Astrocyte (in vitro differentiated cells and primary cell): ENCODE measurements around the gene SYDE2. TPM values are rescaled to one million over a fixed set of nuclear protein-coding genes. Genes with fewer than 3 reads are reported as not detected.

Experiments used
- DNase-seq: peaks from one replicate; pipeline ENCODE4 v3.0.0-alpha.2; 2010; ENCODE audit warnings: low read depth
- FAIRE-seq: peaks from 2 replicates; lab custom pipeline; 2011; peaks lifted over from hg19 to GRCh38; lab: Jason Lieb, UNC
- H2AFZ ChIP-seq: 2 replicates; pipeline ENCODE4 v1.6.0; 2012; ENCODE audit warnings: low read depth, low read length, inconsistent platforms
- H3K27ac ChIP-seq: 2 replicates; pipeline ENCODE4 v1.5.1; 2011; ENCODE audit warnings: low read depth, low read length, inconsistent platforms
- H3K27me3 ChIP-seq: 2 replicates; pipeline ENCODE4 v1.6.0; 2011; ENCODE audit warnings: low read length, inconsistent platforms; ENCODE audit not compliant: insufficient read depth
- H3K36me3 ChIP-seq: 2 replicates; pipeline ENCODE4 v1.5.1; 2011; ENCODE audit warnings: low read length, inconsistent platforms; ENCODE audit not compliant: insufficient read depth
- H3K4me1 ChIP-seq: 2 replicates; pipeline ENCODE4 v1.5.1; 2011; ENCODE audit warnings: low read length, inconsistent platforms; ENCODE audit not compliant: insufficient read depth
- H3K4me2 ChIP-seq: 2 replicates; pipeline ENCODE4 v1.6.0; 2012; ENCODE audit warnings: low read length, inconsistent platforms
- H3K4me3 ChIP-seq: 2 replicates; pipeline ENCODE4 v1.5.1; 2011; ENCODE audit warnings: low read depth, mild to moderate bottlenecking, low read length, inconsistent platforms; ENCODE audit not compliant: insufficient read depth
- H3K79me2 ChIP-seq: 2 replicates; pipeline ENCODE4 v1.6.0; 2012; ENCODE audit warnings: mild to moderate bottlenecking, low read length, inconsistent platforms; ENCODE audit not compliant: insufficient read depth
- H3K9ac ChIP-seq: 2 replicates; pipeline ENCODE4 v1.6.0; 2012; ENCODE audit warnings: mild to moderate bottlenecking, low read length, inconsistent platforms
- H3K9me3 ChIP-seq: 2 replicates; pipeline ENCODE4 v1.5.1; 2012; ENCODE audit warnings: low read depth, mild to moderate bottlenecking, low read length, inconsistent platforms; ENCODE audit not compliant: insufficient read depth
- H4K20me1 ChIP-seq: 2 replicates; pipeline ENCODE4 v1.6.0; 2012; ENCODE audit warnings: low read length, inconsistent platforms; ENCODE audit not compliant: insufficient read depth
- H3K27ac Mint-ChIP-seq: one replicate; pipeline ENCODE4 v1.8.0; 2021; ENCODE audit warnings: mild to moderate bottlenecking, mixed read lengths; ENCODE audit not compliant: unreplicated experiment
- H3K27me3 Mint-ChIP-seq: one replicate; pipeline ENCODE4 v1.8.0; 2021; ENCODE audit warnings: low read depth, mixed read lengths; ENCODE audit not compliant: unreplicated experiment
- H3K36me3 Mint-ChIP-seq: one replicate; pipeline ENCODE4 v1.8.0; 2021; ENCODE audit warnings: low read depth, mixed read lengths; ENCODE audit not compliant: unreplicated experiment
- H3K4me1 Mint-ChIP-seq: one replicate; pipeline ENCODE4 v1.8.0; 2021; ENCODE audit warnings: low read depth, mixed read lengths; ENCODE audit not compliant: unreplicated experiment
- H3K4me3 Mint-ChIP-seq: one replicate; pipeline ENCODE4 v1.8.0; 2021; ENCODE audit warnings: mild to moderate bottlenecking, moderate library complexity, mixed read lengths; ENCODE audit not compliant: unreplicated experiment
- H3K9me3 Mint-ChIP-seq: one replicate; pipeline ENCODE4 v1.8.0; 2021; ENCODE audit warnings: mild to moderate bottlenecking, mixed read lengths; ENCODE audit not compliant: unreplicated experiment
- EZH2 ChIP-seq: IDR thresholded peaks from 2 replicates; pipeline ENCODE4 v1.6.1; 2012; ENCODE audit warnings: mild to moderate bottlenecking, low read length, inconsistent platforms; ENCODE audit not compliant: insufficient read depth
- total RNA-seq: library from RNA; stranded (reverse); gene quantifications from 2 replicates; pipeline ENCODE4 v1.2.1, GENCODE V29; 2021
- TF ChIP-seq, protein P1 (sequence below): IDR thresholded peaks from 2 replicates; pipeline ENCODE4 v1.5.1; 2011; ENCODE audit warnings: low read depth, mild to moderate bottlenecking, inconsistent platforms, low read length, moderate library complexity; ENCODE audit not compliant: insufficient read depth

Gene SYDE2
- total RNA-seq, 1 donor from 2014 or later, result 9.9 TPM

DNA sequence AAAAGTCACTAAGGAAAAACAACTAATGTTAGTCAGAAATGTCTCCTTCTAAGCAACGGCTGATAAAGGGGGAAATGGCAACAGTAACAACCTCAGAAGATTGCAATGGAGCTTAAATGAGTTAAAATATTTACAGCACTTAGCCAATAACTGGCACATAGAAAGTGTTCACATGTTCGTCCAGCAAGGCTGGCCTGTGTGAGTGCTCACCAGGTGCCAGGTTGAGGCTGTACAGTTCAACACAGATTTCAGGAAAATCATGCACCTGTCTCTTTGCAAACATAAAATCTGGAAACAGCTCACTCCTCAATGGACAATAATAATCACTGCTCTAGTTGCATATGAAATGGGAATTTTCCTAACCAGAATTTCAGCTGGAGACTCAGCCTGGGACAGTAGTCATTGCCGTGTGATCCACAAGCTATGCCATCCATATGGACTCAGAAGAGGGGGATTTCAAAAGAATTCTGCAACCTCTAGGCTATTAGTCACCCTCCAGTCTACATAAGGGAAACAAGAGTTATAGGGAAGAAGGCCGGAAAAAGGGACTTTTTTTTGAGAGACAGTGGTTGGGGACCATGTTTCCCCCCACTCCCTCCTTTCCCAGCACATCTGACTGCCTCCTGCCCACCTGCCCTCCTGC lies 68.6 kb downstream of the SYDE2 start:
- H3K27me3 Mint-ChIP-seq, result peaks cover 1% of the 10 kb centered on the region
- no peaks in the 10 kb centered on the region for H3K79me2 ChIP-seq
- H3K36me3 ChIP-seq, result no peaks in the 10 kb centered on the region
- H3K36me3 Mint-ChIP-seq, result no peaks in the 10 kb centered on the region
- H4K20me1 ChIP-seq, result no peaks in the 10 kb centered on the region
- H3K27ac ChIP-seq, result no peak overlapping the region
- no peak overlapping the region for H3K4me3 ChIP-seq
- H3K27ac Mint-ChIP-seq, result no peak overlapping the region
- no peak overlapping the region for H3K4me2 ChIP-seq
- FAIRE-seq (no peak), DNase-seq (no peak)
- no peak overlapping the region for H3K9ac ChIP-seq
- H3K9me3 ChIP-seq, result no peaks in the 10 kb centered on the region
- H3K4me1 ChIP-seq, result no peaks in the 10 kb centered on the region
- H3K4me3 Mint-ChIP-seq, result no peak overlapping the region
- TF ChIP-seq EZH2, result no peak
- TF ChIP-seq, protein P1, sequence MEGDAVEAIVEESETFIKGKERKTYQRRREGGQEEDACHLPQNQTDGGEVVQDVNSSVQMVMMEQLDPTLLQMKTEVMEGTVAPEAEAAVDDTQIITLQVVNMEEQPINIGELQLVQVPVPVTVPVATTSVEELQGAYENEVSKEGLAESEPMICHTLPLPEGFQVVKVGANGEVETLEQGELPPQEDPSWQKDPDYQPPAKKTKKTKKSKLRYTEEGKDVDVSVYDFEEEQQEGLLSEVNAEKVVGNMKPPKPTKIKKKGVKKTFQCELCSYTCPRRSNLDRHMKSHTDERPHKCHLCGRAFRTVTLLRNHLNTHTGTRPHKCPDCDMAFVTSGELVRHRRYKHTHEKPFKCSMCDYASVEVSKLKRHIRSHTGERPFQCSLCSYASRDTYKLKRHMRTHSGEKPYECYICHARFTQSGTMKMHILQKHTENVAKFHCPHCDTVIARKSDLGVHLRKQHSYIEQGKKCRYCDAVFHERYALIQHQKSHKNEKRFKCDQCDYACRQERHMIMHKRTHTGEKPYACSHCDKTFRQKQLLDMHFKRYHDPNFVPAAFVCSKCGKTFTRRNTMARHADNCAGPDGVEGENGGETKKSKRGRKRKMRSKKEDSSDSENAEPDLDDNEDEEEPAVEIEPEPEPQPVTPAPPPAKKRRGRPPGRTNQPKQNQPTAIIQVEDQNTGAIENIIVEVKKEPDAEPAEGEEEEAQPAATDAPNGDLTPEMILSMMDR, result no peak
- peaks cover 9% of the 10 kb centered on the region for H3K4me1 Mint-ChIP-seq
- H3K27me3 ChIP-seq, result no peaks in the 10 kb centered on the region
- H3K9me3 Mint-ChIP-seq, result no peaks in the 10 kb centered on the region
- no peak overlapping the region for H2AFZ ChIP-seq

DNA sequence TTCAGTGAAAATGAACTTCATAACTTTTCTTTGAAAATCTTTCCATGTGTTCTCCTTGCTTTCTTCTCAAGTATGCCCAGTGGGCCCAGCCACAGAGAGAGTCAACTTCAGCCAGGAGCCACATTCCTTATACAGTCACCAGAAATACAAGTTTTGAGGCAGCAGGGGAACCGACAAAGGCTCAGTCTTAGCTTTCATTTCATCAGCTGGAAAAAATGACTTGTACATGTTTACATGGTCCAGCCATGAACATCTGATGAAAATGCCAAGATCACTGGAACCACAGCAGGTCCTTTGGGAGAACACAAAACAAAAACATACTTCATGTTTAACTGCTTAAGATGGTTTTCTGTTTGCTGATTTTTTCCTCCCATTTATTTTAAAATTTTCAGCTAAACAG lies 72.5 kb downstream of the SYDE2 start:
- peak overlapping the region; percentile 79 for H3K27ac Mint-ChIP-seq
- FAIRE-seq, result no peak
- peaks cover 1% of the 10 kb centered on the region for H3K27me3 Mint-ChIP-seq
- DNase-seq, result no peak
- Histone ChIP-seq H3K4me2 (no peak overlapping the region), H3K4me1 (no peaks in the 10 kb centered on the region), H4K20me1 (no peaks in the 10 kb centered on the region), H2AFZ (no peak overlapping the region), H3K79me2 (no peaks in the 10 kb centered on the region), H3K27me3 (no peaks in the 10 kb centered on the region), H3K9me3 (no peaks in the 10 kb centered on the region), H3K27ac (no peak overlapping the region), H3K4me3 (no peak overlapping the region), H3K9ac (no peak overlapping the region), H3K36me3 (no peaks in the 10 kb centered on the region)
- H3K4me3 Mint-ChIP-seq, result no peak overlapping the region
- TF ChIP-seq, protein P1, result no peak
- no peak for TF ChIP-seq EZH2
- H3K4me1 Mint-ChIP-seq, result peaks cover 9% of the 10 kb centered on the region
- H3K36me3 Mint-ChIP-seq, result no peaks in the 10 kb centered on the region
- no peaks in the 10 kb centered on the region for H3K9me3 Mint-ChIP-seq

DNA sequence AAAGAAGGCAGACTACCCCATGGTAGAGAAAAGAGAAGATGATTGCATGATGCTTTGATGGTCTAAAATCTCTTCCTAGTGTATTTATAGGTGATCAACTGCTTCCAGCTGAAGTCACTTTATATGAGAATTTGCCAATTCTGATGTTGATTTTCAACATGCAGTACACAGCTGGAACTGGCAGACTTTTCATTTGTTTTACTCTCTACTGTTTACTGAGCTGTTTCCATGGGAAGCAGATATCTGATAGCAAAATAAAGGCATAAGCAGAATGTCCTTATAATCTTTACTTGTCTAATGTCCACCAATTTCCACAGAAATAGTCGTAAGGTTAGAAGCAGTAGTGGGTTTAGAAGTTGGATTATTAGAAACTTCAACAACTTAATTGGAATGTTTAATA lies 74.9 kb downstream of the SYDE2 start:
- no peaks in the 10 kb centered on the region for H3K36me3 ChIP-seq
- no peak overlapping the region for H3K4me3 ChIP-seq
- no peak overlapping the region for H3K27ac ChIP-seq
- H3K4me2 ChIP-seq, result no peak overlapping the region
- H3K9me3 Mint-ChIP-seq, result peaks cover 3% of the 10 kb centered on the region
- H3K4me1 Mint-ChIP-seq, result peaks cover 3% of the 10 kb centered on the region
- H3K27me3 ChIP-seq, result no peaks in the 10 kb centered on the region
- FAIRE-seq (no peak), DNase-seq (no peak)
- no peak overlapping the region for H3K4me3 Mint-ChIP-seq
- no peaks in the 10 kb centered on the region for H3K36me3 Mint-ChIP-seq
- H4K20me1 ChIP-seq, result no peaks in the 10 kb centered on the region
- no peak for TF ChIP-seq EZH2
- TF ChIP-seq, protein P1, result no peak
- H2AFZ ChIP-seq, result no peak overlapping the region
- H3K9me3 ChIP-seq, result no peaks in the 10 kb centered on the region
- no peaks in the 10 kb centered on the region for H3K4me1 ChIP-seq
- no peaks in the 10 kb centered on the region for H3K79me2 ChIP-seq
- peaks cover 1% of the 10 kb centered on the region for H3K27me3 Mint-ChIP-seq
- no peak overlapping the region for H3K27ac Mint-ChIP-seq
- H3K9ac ChIP-seq, result no peak overlapping the region
